SK-N-SH treated with all-trans-retinoic acid at 6 μM for 48 hours (cell line): ENCODE data around the gene TRAPPC1.

ENCODE experiments used
- ATAC-seq: fragments of 200-7000 bp; cut with Tn5 transposase; 3 replicates; pipeline ENCODE4 v1.9.1; 2020; ENCODE audit warnings: mild to moderate bottlenecking, moderate library complexity
- ARNTL ChIP-seq: fragments of 450-650 bp; formaldehyde crosslinking; IDR thresholded peaks from 2 replicates; pipeline ENCODE4 v1.5.0; 2020; ENCODE audit warnings: low read depth, mild to moderate bottlenecking, moderate library complexity, borderline replicate concordance
- BACH2 ChIP-seq: fragments of 250-450 bp; sonication (Bioruptor Pico); IDR thresholded peaks from 2 replicates; pipeline ENCODE4 v1.9.0; 2021; ENCODE audit warnings: mild to moderate bottlenecking, borderline replicate concordance
- CSDC2 ChIP-seq: fragments of 250-450 bp; sonication (Bioruptor Pico); IDR thresholded peaks from 2 replicates; pipeline ENCODE4 v1.5.0; 2020; ENCODE audit warnings: mild to moderate bottlenecking, moderate library complexity
- ESRRG ChIP-seq: fragments of 250-450 bp; sonication (Bioruptor Pico); IDR thresholded peaks from 2 replicates; pipeline ENCODE4 v1.6.1; 2021; ENCODE audit warnings: mild to moderate bottlenecking
- GLIS3 ChIP-seq: fragments of 250-450 bp; sonication (Bioruptor Pico); IDR thresholded peaks from 2 replicates; pipeline ENCODE4 v1.5.0; 2020; ENCODE audit warnings: mild to moderate bottlenecking, moderate library complexity
- ISL1 ChIP-seq: fragments of 250-450 bp; sonication (Bioruptor Pico); IDR thresholded peaks from 2 replicates; pipeline ENCODE4 v2.1.2; 2022; ENCODE audit warnings: mild to moderate bottlenecking, moderate library complexity
- OSR1 ChIP-seq: fragments of 250-450 bp; sonication (Bioruptor Pico); IDR thresholded peaks from 2 replicates; pipeline ENCODE4 v1.8.0; 2022; ENCODE audit warnings: moderate library complexity, mild to moderate bottlenecking, inconsistent platforms
- PPARA ChIP-seq: fragments of 250-450 bp; sonication (Bioruptor Pico); IDR thresholded peaks from 2 replicates; pipeline ENCODE4 v1.5.0; 2020; ENCODE audit warnings: mild to moderate bottlenecking, borderline replicate concordance
- RARB ChIP-seq: fragments of 250-450 bp; sonication (Bioruptor Pico); IDR thresholded peaks from 2 replicates; pipeline ENCODE4 v1.8.0; 2021; ENCODE audit warnings: mild to moderate bottlenecking, moderate library complexity
- SNAI2 ChIP-seq: fragments of 250-450 bp; sonication (Bioruptor Pico); IDR thresholded peaks from 2 replicates; pipeline ENCODE4 v1.5.0; 2020; ENCODE audit warnings: mild to moderate bottlenecking, moderate library complexity
- TCF4 ChIP-seq: fragments of 250-450 bp; sonication (Bioruptor Pico); IDR thresholded peaks from 2 replicates; pipeline ENCODE4 v1.8.0; 2021; ENCODE audit warnings: mild to moderate bottlenecking, moderate library complexity, borderline replicate concordance
- TOX ChIP-seq: fragments of 250-450 bp; sonication (Bioruptor Pico); IDR thresholded peaks from 2 replicates; pipeline ENCODE4 v1.8.0; 2021; ENCODE audit warnings: mild to moderate bottlenecking, moderate library complexity, borderline replicate concordance
- ZC3H10 ChIP-seq: fragments of 250-450 bp; sonication (Bioruptor Pico); IDR thresholded peaks from 2 replicates; pipeline ENCODE4 v1.5.1; 2021; ENCODE audit warnings: mild to moderate bottlenecking, moderate library complexity
- ZFP3 ChIP-seq: fragments of 250-450 bp; sonication (Bioruptor Pico); IDR thresholded peaks from 2 replicates; pipeline ENCODE4 v1.5.0; 2020; ENCODE audit warnings: mild to moderate bottlenecking, moderate library complexity
- ZFP30 ChIP-seq: fragments of 450-650 bp; formaldehyde crosslinking; IDR thresholded peaks from 2 replicates; pipeline ENCODE4 v1.5.0; 2022; ENCODE audit warnings: mild to moderate bottlenecking, moderate library complexity
- ZNF565 ChIP-seq: fragments of 450-650 bp; formaldehyde crosslinking; conservative IDR thresholded peaks from 2 replicates; pipeline ENCODE4 v1.5.0; 2020; ENCODE audit warnings: low read depth, mild to moderate bottlenecking, moderate library complexity
- ZNF70 ChIP-seq: fragments of 450-650 bp; formaldehyde crosslinking; IDR thresholded peaks from 2 replicates; pipeline ENCODE4 v1.5.0; 2020; ENCODE audit warnings: mild to moderate bottlenecking, moderate library complexity
- ZNF8 ChIP-seq: fragments of 450-650 bp; formaldehyde crosslinking; IDR thresholded peaks from 2 replicates; pipeline ENCODE4 v1.5.0; 2020; ENCODE audit warnings: mild to moderate bottlenecking, moderate library complexity
- TF ChIP-seq, protein P1 (sequence below): fragments of 250-450 bp; sonication (Bioruptor Pico); IDR thresholded peaks from 2 replicates; pipeline ENCODE4 v1.5.1; 2021; ENCODE audit warnings: mild to moderate bottlenecking, moderate library complexity
- TF ChIP-seq, protein P2 (sequence below): fragments of 250-450 bp; sonication (Bioruptor Pico); IDR thresholded peaks from 2 replicates; pipeline ENCODE4 v1.5.1; 2020; ENCODE audit warnings: low read depth, mild to moderate bottlenecking, moderate library complexity
- TF ChIP-seq, protein P3 (sequence below): fragments of 250-450 bp; sonication (Bioruptor Pico); IDR thresholded peaks from 2 replicates; pipeline ENCODE4 v1.8.0; 2020; ENCODE audit warnings: mild to moderate bottlenecking, moderate library complexity, borderline replicate concordance
- TF ChIP-seq, protein P4 (sequence below): fragments of 250-450 bp; sonication (Bioruptor Pico); IDR thresholded peaks from 2 replicates; pipeline ENCODE4 v1.8.0; 2021; ENCODE audit warnings: low read depth, mild to moderate bottlenecking, moderate library complexity, borderline replicate concordance
- TF ChIP-seq, protein P5 (sequence below): fragments of 250-450 bp; sonication (Bioruptor Pico); IDR thresholded peaks from 2 replicates; pipeline ENCODE4 v1.5.0; 2020; ENCODE audit warnings: mild to moderate bottlenecking, moderate library complexity

The TRAPPC1 gene

DNA sequence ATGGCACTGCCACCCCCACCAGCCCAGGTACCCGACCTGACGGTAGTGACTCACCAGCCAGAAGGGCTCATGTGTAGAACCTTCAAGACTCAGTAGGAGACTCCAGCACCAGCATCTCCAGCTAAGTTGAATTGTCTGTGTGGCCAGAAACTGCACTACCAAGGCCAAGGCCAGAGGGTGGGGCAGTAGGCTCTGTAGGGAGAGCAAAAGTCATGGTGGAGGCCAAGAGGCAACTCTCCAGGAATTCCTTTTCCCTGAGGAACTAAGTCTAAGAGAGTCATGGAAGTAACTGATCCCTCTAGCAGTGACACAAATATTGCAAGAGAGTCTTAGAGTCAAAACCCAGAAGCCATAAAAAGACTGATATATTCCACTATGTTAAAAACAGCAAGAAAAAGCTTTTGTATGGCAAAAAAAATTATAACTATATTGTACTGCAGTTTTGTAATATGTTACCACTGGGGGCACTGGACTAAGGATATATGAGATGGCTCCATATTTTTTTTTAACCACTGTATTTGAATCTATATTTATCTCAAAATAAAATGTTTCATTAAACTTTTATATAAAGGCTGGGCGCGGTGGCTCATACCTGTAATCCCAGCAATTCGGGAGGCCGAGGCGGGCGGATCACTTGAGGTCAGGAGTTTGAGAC is 40.5 kb upstream of the TRAPPC1 start:
- peak; percentile 55; the same call in 2 of the 3 replicates for ATAC-seq
- TF ChIP-seq TCF4 (CRISPR knock-in tag) (no peak), SNAI2 (no peak), ZNF70 (CRISPR knock-in tag) (no peak), ZC3H10 (CRISPR knock-in tag) (no peak), OSR1 (CRISPR knock-in tag) (no peak), ZFP3 (no peak)
- TF ChIP-seq, protein P1, sequence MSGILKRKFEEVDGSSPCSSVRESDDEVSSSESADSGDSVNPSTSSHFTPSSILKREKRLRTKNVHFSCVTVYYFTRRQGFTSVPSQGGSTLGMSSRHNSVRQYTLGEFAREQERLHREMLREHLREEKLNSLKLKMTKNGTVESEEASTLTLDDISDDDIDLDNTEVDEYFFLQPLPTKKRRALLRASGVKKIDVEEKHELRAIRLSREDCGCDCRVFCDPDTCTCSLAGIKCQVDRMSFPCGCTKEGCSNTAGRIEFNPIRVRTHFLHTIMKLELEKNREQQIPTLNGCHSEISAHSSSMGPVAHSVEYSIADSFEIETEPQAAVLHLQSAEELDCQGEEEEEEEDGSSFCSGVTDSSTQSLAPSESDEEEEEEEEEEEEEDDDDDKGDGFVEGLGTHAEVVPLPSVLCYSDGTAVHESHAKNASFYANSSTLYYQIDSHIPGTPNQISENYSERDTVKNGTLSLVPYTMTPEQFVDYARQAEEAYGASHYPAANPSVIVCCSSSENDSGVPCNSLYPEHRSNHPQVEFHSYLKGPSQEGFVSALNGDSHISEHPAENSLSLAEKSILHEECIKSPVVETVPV (CRISPR knock-in tag), result no peak

DNA sequence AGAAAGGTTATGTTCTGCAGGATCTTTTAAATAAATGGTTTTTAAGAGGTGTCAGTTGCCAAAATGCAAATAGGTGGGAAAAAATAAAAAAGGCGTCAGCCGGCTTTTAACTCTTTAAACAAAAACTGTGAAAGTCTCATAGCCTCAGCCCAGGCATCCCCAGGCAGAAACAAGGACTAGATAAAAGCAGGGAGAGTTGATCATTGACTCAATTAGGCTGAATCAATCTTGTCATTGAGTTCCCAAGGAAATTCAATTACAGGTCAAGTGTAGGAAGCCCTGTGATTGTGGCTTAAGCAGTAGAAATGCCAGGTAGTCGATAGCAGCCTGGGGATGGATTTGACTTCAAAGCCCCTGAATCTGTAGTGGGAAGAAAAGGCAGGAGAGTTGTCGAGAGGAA is 39.9 kb upstream of the TRAPPC1 start:
- no peak for ATAC-seq

DNA sequence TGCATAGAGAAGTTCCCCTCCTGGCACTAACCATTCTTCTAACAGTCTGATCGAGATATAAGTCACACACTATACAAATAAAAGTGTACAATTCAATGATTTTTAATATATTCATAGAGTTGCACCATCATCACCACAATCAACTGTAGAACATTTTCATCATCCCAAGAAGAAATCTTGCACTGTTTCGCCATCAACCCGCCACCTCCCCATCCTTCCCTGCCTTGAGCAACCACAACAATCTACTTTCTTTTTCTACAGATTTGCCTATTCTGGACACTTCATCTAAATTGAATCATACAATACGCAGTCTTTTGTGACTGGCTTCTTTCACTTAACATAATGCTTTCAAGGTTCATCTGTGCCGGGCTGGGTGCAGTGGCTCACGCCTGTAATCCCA is 37.7 kb upstream of the TRAPPC1 start:
- ATAC-seq, result no peak
- TF ChIP-seq ZFP30 (CRISPR knock-in tag), result no peak
- TF ChIP-seq ESRRG (CRISPR knock-in tag), result no peak
- no peak for TF ChIP-seq ARNTL (CRISPR knock-in tag)
- no peak for TF ChIP-seq ZNF565 (CRISPR knock-in tag)
- TF ChIP-seq, protein P1 (CRISPR knock-in tag), result no peak
- TF ChIP-seq GLIS3 (CRISPR knock-in tag), result no peak
- TF ChIP-seq TOX (CRISPR knock-in tag), result no peak
- TF ChIP-seq, protein P2, sequence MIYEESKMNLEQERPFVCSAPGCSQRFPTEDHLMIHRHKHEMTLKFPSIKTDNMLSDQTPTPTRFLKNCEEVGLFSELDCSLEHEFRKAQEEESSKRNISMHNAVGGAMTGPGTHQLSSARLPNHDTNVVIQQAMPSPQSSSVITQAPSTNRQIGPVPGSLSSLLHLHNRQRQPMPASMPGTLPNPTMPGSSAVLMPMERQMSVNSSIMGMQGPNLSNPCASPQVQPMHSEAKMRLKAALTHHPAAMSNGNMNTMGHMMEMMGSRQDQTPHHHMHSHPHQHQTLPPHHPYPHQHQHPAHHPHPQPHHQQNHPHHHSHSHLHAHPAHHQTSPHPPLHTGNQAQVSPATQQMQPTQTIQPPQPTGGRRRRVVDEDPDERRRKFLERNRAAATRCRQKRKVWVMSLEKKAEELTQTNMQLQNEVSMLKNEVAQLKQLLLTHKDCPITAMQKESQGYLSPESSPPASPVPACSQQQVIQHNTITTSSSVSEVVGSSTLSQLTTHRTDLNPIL, result no peak
- no peak for TF ChIP-seq TCF4 (CRISPR knock-in tag)
- TF ChIP-seq OSR1 (CRISPR knock-in tag), result no peak
- no peak for TF ChIP-seq ZNF70 (CRISPR knock-in tag)

More for the DNA sequence above, 39.9 kb upstream of the TRAPPC1 start:
- no peak for TF ChIP-seq CSDC2 (CRISPR knock-in tag)
- TF ChIP-seq, protein P3, sequence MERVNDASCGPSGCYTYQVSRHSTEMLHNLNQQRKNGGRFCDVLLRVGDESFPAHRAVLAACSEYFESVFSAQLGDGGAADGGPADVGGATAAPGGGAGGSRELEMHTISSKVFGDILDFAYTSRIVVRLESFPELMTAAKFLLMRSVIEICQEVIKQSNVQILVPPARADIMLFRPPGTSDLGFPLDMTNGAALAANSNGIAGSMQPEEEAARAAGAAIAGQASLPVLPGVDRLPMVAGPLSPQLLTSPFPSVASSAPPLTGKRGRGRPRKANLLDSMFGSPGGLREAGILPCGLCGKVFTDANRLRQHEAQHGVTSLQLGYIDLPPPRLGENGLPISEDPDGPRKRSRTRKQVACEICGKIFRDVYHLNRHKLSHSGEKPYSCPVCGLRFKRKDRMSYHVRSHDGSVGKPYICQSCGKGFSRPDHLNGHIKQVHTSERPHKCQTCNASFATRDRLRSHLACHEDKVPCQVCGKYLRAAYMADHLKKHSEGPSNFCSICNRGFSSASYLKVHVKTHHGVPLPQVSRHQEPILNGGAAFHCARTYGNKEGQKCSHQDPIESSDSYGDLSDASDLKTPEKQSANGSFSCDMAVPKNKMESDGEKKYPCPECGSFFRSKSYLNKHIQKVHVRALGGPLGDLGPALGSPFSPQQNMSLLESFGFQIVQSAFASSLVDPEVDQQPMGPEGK (CRISPR knock-in tag), result no peak
- TF ChIP-seq, protein P4, sequence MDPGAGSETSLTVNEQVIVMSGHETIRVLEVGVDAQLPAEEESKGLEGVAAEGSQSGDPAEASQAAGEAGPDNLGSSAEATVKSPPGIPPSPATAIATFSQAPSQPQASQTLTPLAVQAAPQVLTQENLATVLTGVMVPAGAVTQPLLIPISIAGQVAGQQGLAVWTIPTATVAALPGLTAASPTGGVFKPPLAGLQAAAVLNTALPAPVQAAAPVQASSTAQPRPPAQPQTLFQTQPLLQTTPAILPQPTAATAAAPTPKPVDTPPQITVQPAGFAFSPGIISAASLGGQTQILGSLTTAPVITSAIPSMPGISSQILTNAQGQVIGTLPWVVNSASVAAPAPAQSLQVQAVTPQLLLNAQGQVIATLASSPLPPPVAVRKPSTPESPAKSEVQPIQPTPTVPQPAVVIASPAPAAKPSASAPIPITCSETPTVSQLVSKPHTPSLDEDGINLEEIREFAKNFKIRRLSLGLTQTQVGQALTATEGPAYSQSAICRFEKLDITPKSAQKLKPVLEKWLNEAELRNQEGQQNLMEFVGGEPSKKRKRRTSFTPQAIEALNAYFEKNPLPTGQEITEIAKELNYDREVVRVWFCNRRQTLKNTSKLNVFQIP (CRISPR knock-in tag), result no peak
- no peak for TF ChIP-seq ZNF565 (CRISPR knock-in tag)
- no peak for TF ChIP-seq PPARA (CRISPR knock-in tag)
- no peak for TF ChIP-seq ESRRG (CRISPR knock-in tag)
- TF ChIP-seq GLIS3 (CRISPR knock-in tag), result no peak
- TF ChIP-seq ISL1, result no peak
- TF ChIP-seq TCF4 (CRISPR knock-in tag), result no peak
- no peak for TF ChIP-seq ZNF8 (CRISPR knock-in tag)
- TF ChIP-seq, protein P2, result no peak
- TF ChIP-seq OSR1 (CRISPR knock-in tag), result no peak
- no peak for TF ChIP-seq RARB
- TF ChIP-seq ZFP30 (CRISPR knock-in tag), result no peak
- TF ChIP-seq BACH2 (CRISPR knock-in tag), result no peak
- no peak for TF ChIP-seq ZNF70 (CRISPR knock-in tag)
- TF ChIP-seq, protein P5, sequence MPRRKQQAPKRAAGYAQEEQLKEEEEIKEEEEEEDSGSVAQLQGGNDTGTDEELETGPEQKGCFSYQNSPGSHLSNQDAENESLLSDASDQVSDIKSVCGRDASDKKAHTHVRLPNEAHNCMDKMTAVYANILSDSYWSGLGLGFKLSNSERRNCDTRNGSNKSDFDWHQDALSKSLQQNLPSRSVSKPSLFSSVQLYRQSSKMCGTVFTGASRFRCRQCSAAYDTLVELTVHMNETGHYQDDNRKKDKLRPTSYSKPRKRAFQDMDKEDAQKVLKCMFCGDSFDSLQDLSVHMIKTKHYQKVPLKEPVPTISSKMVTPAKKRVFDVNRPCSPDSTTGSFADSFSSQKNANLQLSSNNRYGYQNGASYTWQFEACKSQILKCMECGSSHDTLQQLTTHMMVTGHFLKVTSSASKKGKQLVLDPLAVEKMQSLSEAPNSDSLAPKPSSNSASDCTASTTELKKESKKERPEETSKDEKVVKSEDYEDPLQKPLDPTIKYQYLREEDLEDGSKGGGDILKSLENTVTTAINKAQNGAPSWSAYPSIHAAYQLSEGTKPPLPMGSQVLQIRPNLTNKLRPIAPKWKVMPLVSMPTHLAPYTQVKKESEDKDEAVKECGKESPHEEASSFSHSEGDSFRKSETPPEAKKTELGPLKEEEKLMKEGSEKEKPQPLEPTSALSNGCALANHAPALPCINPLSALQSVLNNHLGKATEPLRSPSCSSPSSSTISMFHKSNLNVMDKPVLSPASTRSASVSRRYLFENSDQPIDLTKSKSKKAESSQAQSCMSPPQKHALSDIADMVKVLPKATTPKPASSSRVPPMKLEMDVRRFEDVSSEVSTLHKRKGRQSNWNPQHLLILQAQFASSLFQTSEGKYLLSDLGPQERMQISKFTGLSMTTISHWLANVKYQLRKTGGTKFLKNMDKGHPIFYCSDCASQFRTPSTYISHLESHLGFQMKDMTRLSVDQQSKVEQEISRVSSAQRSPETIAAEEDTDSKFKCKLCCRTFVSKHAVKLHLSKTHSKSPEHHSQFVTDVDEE (CRISPR knock-in tag), result no peak
- no peak for TF ChIP-seq ZFP3
